HepG2 (cell line): ENCODE results near the gene MBD3L3.
"Not testable (repeated sequence)": the region's sequence is repeated elsewhere in the genome, so short reads cannot be mapped to it uniquely, and the experiment has no call there.

ENCODE experiments used
- ASH2L ChIP-seq: fragments of 300-600, 200-600 bp; sonication (generic); IDR thresholded peaks from 2 replicates; pipeline ENCODE4 v1.7.0; 2017; ENCODE audit warnings: low read depth, mild to moderate bottlenecking, moderate library complexity, mixed read lengths, low read length; ENCODE audit not compliant: insufficient read length
- CTCF ChIP-seq: sonication (generic); formaldehyde crosslinking; IDR thresholded peaks from 2 replicates; pipeline ENCODE4 v1.5.0; 2020; ENCODE audit warnings: mild to moderate bottlenecking, missing genetic modification reagents, moderate library complexity
- FOXJ3 ChIP-seq: sonication (generic); formaldehyde crosslinking; IDR thresholded peaks from 2 replicates; pipeline ENCODE4 v1.4.0; 2020; ENCODE audit warnings: missing genetic modification reagents, mild to moderate bottlenecking, borderline replicate concordance
- HDAC2 ChIP-seq: sonication (generic); formaldehyde crosslinking; IDR thresholded peaks from 2 replicates; pipeline ENCODE4 v1.4.0; 2020; ENCODE audit warnings: missing genetic modification reagents
- HOXA7 ChIP-seq: sonication (generic); formaldehyde crosslinking; IDR thresholded peaks from 2 replicates; pipeline ENCODE4 v1.8.1; 2022; ENCODE audit warnings: mild to moderate bottlenecking, missing genetic modification reagents, moderate library complexity
- JARID2 ChIP-seq: sonication (generic); formaldehyde crosslinking; IDR thresholded peaks from 2 replicates; pipeline ENCODE4 v1.8.1; 2023; ENCODE audit warnings: missing genetic modification reagents, inconsistent platforms; ENCODE audit not compliant: insufficient replicate concordance
- JUN ChIP-seq: sonication (generic); formaldehyde crosslinking; IDR thresholded peaks from 2 replicates; pipeline ENCODE4 v1.4.0; 2020; ENCODE audit warnings: mild to moderate bottlenecking, missing genetic modification reagents
- KLF16 ChIP-seq, 2 experiments: sonication (generic) in 1 of 2; formaldehyde crosslinking in 1 of 2; IDR thresholded peaks; 2 replicates each; pipeline versions ENCODE4 v1.6.1 to v1.8.0; 2016 to 2023; ENCODE audit warnings: missing genetic modification reagents in 2 of 2, missing compliant biosample characterization in 1 of 2
- MAX ChIP-seq: IDR thresholded peaks from 2 replicates; pipeline ENCODE4 v1.6.1; 2012; ENCODE audit warnings: inconsistent platforms
- NCOA1 ChIP-seq: sonication (generic); formaldehyde crosslinking; IDR thresholded peaks from 2 replicates; pipeline ENCODE4 v1.9.0; 2021; ENCODE audit warnings: missing genetic modification reagents
- NFIC ChIP-seq: IDR thresholded peaks from 2 replicates; pipeline ENCODE4 v1.6.1; 2012; ENCODE audit warnings: mild to moderate bottlenecking, low read length, inconsistent platforms
- POLR2A ChIP-seq, 2 experiments: IDR thresholded peaks; 2 replicates each; pipeline ENCODE4 v1.6.1; 2011; ENCODE audit warnings: low read depth in 2 of 2, low read length in 2 of 2, mild to moderate bottlenecking in 1 of 2, moderate library complexity in 1 of 2; ENCODE audit not compliant: insufficient read depth in 1 of 2
- TFE3 ChIP-seq: IDR thresholded peaks from 2 replicates; pipeline ENCODE4 v1.6.1; 2016
- ZNF547 ChIP-seq: sonication (generic); formaldehyde crosslinking; IDR thresholded peaks from 2 replicates; pipeline ENCODE4 v1.5.1; 2020; ENCODE audit warnings: mild to moderate bottlenecking, missing genetic modification reagents

- not testable (repeated sequence) for TF ChIP-seq CTCF; NCOA1; JARID2; JUN (CRISPR knock-in tag); ZNF547 (CRISPR knock-in tag); NFIC; POLR2A (IDR thresholded peaks at IDR 0.05; ENCODE audit: insufficient read depth in 1 of 2, low read depth in 2 of 2, low read length in 2 of 2); HOXA7; FOXJ3 (CRISPR knock-in tag); KLF16 (CRISPR knock-in tag; IDR thresholded peaks at IDR 0.05); HDAC2 (CRISPR knock-in tag); ASH2L; MAX; TFE3 (CRISPR knock-in tag)
These were observed 5.6 kb downstream of the MBD3L3 start for GRCh38 chr19:7052896-7053295.
